Measurements from ENCODE around the gene CT47A7.
"Not testable (repeated sequence)": the region's sequence is repeated elsewhere in the genome, so short reads cannot be mapped to it uniquely, and the experiment has no call there.

Gene CT47A7

DNA sequence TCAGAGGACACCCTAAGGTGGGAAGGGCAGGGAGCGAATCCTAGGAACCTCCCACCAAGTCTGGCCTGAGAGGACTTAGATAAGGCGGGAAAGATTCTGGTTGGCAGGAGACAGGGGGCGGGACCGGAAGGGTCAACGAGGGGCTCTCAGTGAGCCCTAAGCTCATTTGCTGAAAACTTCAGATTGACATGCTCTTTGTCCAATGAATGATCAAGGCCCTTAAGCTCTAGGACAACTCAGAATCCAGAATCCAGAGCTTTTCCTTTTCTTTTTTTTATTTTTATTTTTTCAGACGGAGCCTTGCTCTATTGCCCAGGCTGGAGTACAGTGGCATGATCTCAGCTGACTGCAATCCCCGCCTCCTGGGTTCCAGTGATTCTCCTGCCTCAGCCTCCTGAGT lies at the start of gene CT47A7:
CT47A7 (minus strand) TSS at position 101 of the 400 bp plus-strand sequence. CDS start 255 bp downstream, outside the sequence.
- DNase-seq (ENCODE audit: extremely low spot score); CTCF ChIA-PET; POLR2A ChIA-PET: not testable (repeated sequence)

DNA sequence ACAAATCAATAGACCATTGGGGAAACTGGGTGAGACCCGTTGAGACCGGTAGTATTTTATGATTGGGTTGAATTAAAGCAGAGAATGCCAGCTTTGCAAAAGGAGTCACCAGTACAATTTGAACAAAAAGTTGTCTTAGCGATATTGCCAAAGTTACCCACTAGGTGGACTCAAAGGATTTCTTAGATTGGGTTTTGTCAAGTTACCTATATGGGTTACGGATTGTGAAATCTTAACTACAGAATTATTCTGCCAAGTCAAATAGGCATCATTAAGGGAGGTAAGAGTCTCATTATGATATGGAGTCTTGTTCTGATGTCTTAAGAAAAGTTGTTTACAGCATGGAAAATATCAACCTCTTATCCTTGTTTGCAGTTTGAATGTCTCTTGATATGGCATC lies 44.2 kb upstream of the CT47A7 start:
- POLR2A ChIA-PET = no interaction called here
- DNase-seq (ENCODE audit: extremely low spot score) = no peak
- TF ChIP-seq, protein P1, sequence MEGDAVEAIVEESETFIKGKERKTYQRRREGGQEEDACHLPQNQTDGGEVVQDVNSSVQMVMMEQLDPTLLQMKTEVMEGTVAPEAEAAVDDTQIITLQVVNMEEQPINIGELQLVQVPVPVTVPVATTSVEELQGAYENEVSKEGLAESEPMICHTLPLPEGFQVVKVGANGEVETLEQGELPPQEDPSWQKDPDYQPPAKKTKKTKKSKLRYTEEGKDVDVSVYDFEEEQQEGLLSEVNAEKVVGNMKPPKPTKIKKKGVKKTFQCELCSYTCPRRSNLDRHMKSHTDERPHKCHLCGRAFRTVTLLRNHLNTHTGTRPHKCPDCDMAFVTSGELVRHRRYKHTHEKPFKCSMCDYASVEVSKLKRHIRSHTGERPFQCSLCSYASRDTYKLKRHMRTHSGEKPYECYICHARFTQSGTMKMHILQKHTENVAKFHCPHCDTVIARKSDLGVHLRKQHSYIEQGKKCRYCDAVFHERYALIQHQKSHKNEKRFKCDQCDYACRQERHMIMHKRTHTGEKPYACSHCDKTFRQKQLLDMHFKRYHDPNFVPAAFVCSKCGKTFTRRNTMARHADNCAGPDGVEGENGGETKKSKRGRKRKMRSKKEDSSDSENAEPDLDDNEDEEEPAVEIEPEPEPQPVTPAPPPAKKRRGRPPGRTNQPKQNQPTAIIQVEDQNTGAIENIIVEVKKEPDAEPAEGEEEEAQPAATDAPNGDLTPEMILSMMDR (IDR thresholded peaks at IDR 0.05; ENCODE audit: control extremely low read depth, extremely low read depth, low read depth, missing control alignments) = no peak
- CTCF ChIA-PET = no interaction called here

DNA sequence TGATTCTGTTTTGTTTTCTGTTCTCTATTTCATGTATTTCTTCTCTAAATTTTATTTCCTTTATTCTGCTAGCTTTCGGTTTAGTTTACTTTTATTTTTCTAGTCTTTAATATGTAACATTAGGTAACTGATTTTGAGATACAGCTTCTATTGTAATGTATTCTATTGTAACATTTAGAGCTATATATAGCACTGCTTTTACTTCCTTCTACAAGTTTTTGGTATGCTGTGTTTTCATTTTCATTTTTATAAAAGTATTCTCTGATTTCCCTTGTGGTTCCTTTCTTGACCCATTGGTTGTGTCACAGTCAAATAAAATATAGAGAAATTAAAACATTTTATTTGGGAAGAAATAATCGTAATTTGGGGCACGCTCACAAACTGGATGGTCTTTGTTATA lies 43.0 kb upstream of the CT47A7 start:
- POLR2A ChIA-PET = no interaction called here
- CTCF ChIA-PET = interaction anchor here (1.0 kb wide), 1 partner anchor 11 kb away, joined by 3 read pairs; no protein-coding TSS in a partner anchor
- TF ChIP-seq, protein P1 (IDR thresholded peaks at IDR 0.05; ENCODE audit: control extremely low read depth, extremely low read depth, low read depth, missing control alignments) = no peak
- DNase-seq (ENCODE audit: extremely low spot score) = no peak

DNA sequence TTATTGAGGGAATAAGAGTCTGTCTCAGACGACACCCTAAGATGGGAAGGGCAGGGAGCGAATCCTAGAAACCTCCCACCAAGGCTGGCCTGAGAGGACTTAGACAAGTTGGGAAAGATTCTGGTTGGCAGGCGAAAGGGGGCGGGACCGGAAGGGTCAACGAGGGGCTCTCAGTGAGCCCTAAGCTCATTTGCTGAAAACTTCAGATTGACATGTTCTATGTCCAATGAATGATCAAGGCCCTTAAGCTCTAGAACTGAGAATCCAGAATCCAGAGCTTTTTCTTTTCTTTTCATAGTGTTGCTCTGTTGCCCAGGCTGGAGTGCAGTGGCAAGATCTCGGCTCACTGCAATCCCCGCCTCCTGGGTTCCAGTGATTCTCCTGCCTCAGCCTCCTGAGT lies 29.3 kb upstream of the CT47A7 start, which contains the start of gene CT47A1:
CT47A1 (minus strand) TSS at position 101 of the 400 bp plus-strand sequence. CDS start 231 bp downstream, outside the sequence.
- CTCF ChIA-PET; POLR2A ChIA-PET; DNase-seq (ENCODE audit: extremely low spot score): not testable (repeated sequence)
